HCT116 (cell line): ENCODE measurements around the gene ANKFN1. TPM values are rescaled to one million over a fixed set of nuclear protein-coding genes. Genes with fewer than 3 reads are reported as not detected.

Source experiments
- ATAC-seq: fragments of 200-7000 bp; cut with Tn5 transposase; 2 replicates; pipeline ENCODE4 v1.9.1; 2020; ENCODE audit warnings: mild to moderate bottlenecking, moderate library complexity
- BruUV-seq: library from RNA; stranded (reverse); fragments of 400-500 nt; replicated peaks from 2 replicates; lab custom pipeline; 2021; lab: Mats Ljungman, UMichigan
- CTCF ChIA-PET: fragments of 300-600 bp; sonication (Branson Sonifier 250); formaldehyde crosslinking; loops from one replicate; lab custom pipeline; 2021; ENCODE audit warnings: antibody characterized with exemption; lab: Charles Lee
- POLR2A ChIA-PET: fragments of 300-600, 350-600 bp; sonication (Branson Sonifier 250); formaldehyde crosslinking; loops from one replicate; lab custom pipeline; 2021; ENCODE audit warnings: antibody characterized with exemption; lab: Charles Lee
- RAD21 ChIA-PET, 2 experiments: fragments of 300-600 bp; sonication (Branson Sonifier 250); formaldehyde crosslinking; loops; one replicate each; lab custom pipeline; 2023; ENCODE audit warnings: low total read pairs in 2 of 2; ENCODE audit not compliant: uncharacterized antibody in 2 of 2, unreplicated experiment in 2 of 2, low non-redundant PET in 1 of 2; lab: Charles Lee
- DNase-seq: peaks from one replicate; pipeline ENCODE4 v3.0.0-alpha.2; 2010; ENCODE audit warnings: low read depth, low spot score
- H2AFZ ChIP-seq: fragments of 200-600 bp; shearing (Covaris generic), sonication (generic); 2 replicates; pipeline ENCODE4 v1.6.1; 2017; ENCODE audit warnings: low read depth, mixed run types, mixed read lengths, antibody characterized with exemption, low read length; ENCODE audit not compliant: poor library complexity, severe bottlenecking
- H3K27ac ChIP-seq: 2 replicates; pipeline ENCODE4 v1.5.1; 2012; ENCODE audit warnings: low read depth, low read length
- H3K27me3 ChIP-seq: fragments of 200-600 bp; sonication (generic); 2 replicates; pipeline ENCODE4 v1.6.1; 2016; ENCODE audit warnings: mixed run types, low read length, mixed read lengths; ENCODE audit not compliant: insufficient read depth
- H3K36me3 ChIP-seq, 2 experiments: fragments of 200-500 bp in 1 of 2; fragments of 200-600 bp in 1 of 2; sonication (Bioruptor generic) in 1 of 2; sonication (generic) in 1 of 2; 2 replicates each; pipeline versions ENCODE4 v1.5.1 to v1.6.1; 2014 to 2016; ENCODE audit warnings: low read length in 2 of 2, inconsistent platforms in 1 of 2, mixed read lengths in 1 of 2, mixed run types in 1 of 2; ENCODE audit not compliant: insufficient read depth in 2 of 2, control insufficient read depth in 1 of 2
- H3K4me1 ChIP-seq, 2 experiments: fragments of 200-600 bp in 1 of 2; sonication (generic) in 1 of 2; 2 replicates each; pipeline versions ENCODE4 v1.5.1 to v1.6.1; 2012 to 2017; ENCODE audit warnings: low read length in 2 of 2, inconsistent platforms in 1 of 2, mild to moderate bottlenecking in 1 of 2, mixed read lengths in 1 of 2, mixed run types in 1 of 2, moderate library complexity in 1 of 2; ENCODE audit not compliant: insufficient read depth in 2 of 2, control insufficient read depth in 1 of 2
- H3K4me2 ChIP-seq: fragments of 200-600 bp; sonication (generic); 2 replicates; pipeline ENCODE4 v1.6.1; 2017; ENCODE audit warnings: mixed run types, low read length, mixed read lengths
- H3K4me3 ChIP-seq, 2 experiments: fragments of 200-600 bp in 1 of 2; sonication (generic) in 1 of 2; replicated peaks in 1 of 2; 2 replicates each; pipeline ENCODE4 v1.5.1; 2011 to 2016; ENCODE audit warnings: low read length in 2 of 2, control low read depth in 1 of 2, low read depth in 1 of 2, mild to moderate bottlenecking in 1 of 2, mixed read lengths in 1 of 2, mixed run types in 1 of 2
- H3K79me2 ChIP-seq: fragments of 200-600 bp; sonication (generic); 2 replicates; pipeline ENCODE4 v1.6.1; 2017; ENCODE audit warnings: mild to moderate bottlenecking, mixed run types, low read length, moderate library complexity, mixed read lengths; ENCODE audit not compliant: insufficient read depth
- H3K9ac ChIP-seq: fragments of 200-600 bp; sonication (generic); 2 replicates; pipeline ENCODE4 v1.6.1; 2016; ENCODE audit warnings: low read length, mixed read lengths
- H3K9me2 ChIP-seq: fragments of 200-600 bp; sonication (generic), shearing (Covaris generic); 2 replicates; pipeline ENCODE4 v1.6.1; 2017; ENCODE audit warnings: mixed run types, mild to moderate bottlenecking, moderate library complexity; ENCODE audit not compliant: insufficient read depth
- H3K9me3 ChIP-seq, 2 experiments: fragments of 200-500 bp in 1 of 2; fragments of 200-600 bp in 1 of 2; sonication (Bioruptor generic) in 1 of 2; sonication (generic) in 1 of 2; 2 replicates each; pipeline ENCODE4 v1.6.1; 2014 to 2017; ENCODE audit warnings: low read length in 2 of 2, mixed read lengths in 2 of 2, inconsistent platforms in 1 of 2, low read depth in 1 of 2, mild to moderate bottlenecking in 1 of 2, mixed run types in 1 of 2, moderate library complexity in 1 of 2; ENCODE audit not compliant: control insufficient read depth in 1 of 2, insufficient read depth in 1 of 2
- H4K20me1 ChIP-seq: fragments of 200-600 bp; sonication (generic), shearing (Covaris generic); 2 replicates; pipeline ENCODE4 v1.6.1; 2017; ENCODE audit warnings: mixed run types, mild to moderate bottlenecking, moderate library complexity; ENCODE audit not compliant: insufficient read depth
- CBX3 ChIP-seq: IDR thresholded peaks from 2 replicates; pipeline ENCODE4 v1.6.1; 2012; ENCODE audit warnings: low read depth
- CEBPB ChIP-seq: IDR thresholded peaks from 2 replicates; pipeline ENCODE4 v1.6.1; 2012; ENCODE audit warnings: low read depth
- ELF1 ChIP-seq: IDR thresholded peaks from 2 replicates; pipeline ENCODE4 v1.6.1; 2012; ENCODE audit warnings: low read depth, borderline replicate concordance
- EZH2 ChIP-seq: fragments of 200-600 bp; sonication (generic); IDR thresholded peaks from 2 replicates; pipeline ENCODE4 v1.6.1; 2017; ENCODE audit warnings: antibody characterized with exemption, mixed run types
- EZH2phosphoT487 ChIP-seq: fragments of 200-600 bp; IDR thresholded peaks from 2 replicates; pipeline ENCODE4 v1.6.1; 2018; ENCODE audit warnings: antibody characterized with exemption, borderline replicate concordance
- JUND ChIP-seq: IDR thresholded peaks from 2 replicates; pipeline ENCODE4 v1.6.1; 2012
- SP1 ChIP-seq: IDR thresholded peaks from 2 replicates; pipeline ENCODE4 v1.6.1; 2012; ENCODE audit warnings: low read depth
- TCF7L2 ChIP-seq: IDR thresholded peaks from 2 replicates; pipeline ENCODE4 v1.7.0; 2011; ENCODE audit warnings: borderline replicate concordance, inconsistent platforms; ENCODE audit not compliant: insufficient read depth, insufficient read length; ENCODE audit errors: extremely low read depth
- YY1 ChIP-seq: IDR thresholded peaks from 2 replicates; pipeline ENCODE4 v1.6.1; 2011; ENCODE audit warnings: low read length, low read depth, moderate library complexity, mild to moderate bottlenecking; ENCODE audit not compliant: insufficient replicate concordance; ENCODE audit errors: extremely low read depth
- ZNF274 ChIP-seq: fragments of 200-500 bp; sonication (Bioruptor generic); IDR thresholded peaks from 2 replicates; pipeline ENCODE4 v1.6.1; 2014; ENCODE audit warnings: mild to moderate bottlenecking, low read depth, low read length, inconsistent platforms
- intact Hi-C: fragments of 100-400 bp; cut with micrococcal nuclease; formaldehyde crosslinking; loops from 2 replicates; pipeline ENCODE4 v1.10.0; 2022
- total RNA-seq: library from RNA; stranded (reverse); gene quantifications from one replicate; pipeline ENCODE4 v1.2.1, GENCODE V29; 2021; ENCODE audit not compliant: unreplicated experiment
- TF ChIP-seq, protein P1 (sequence below): IDR thresholded peaks from 2 replicates; pipeline ENCODE4 v1.6.1; 2012
- TF ChIP-seq, protein P2 (sequence below): IDR thresholded peaks from 2 replicates; pipeline ENCODE4 v1.6.1; 2011; ENCODE audit warnings: mild to moderate bottlenecking, low read length, moderate library complexity; ENCODE audit not compliant: insufficient replicate concordance; ENCODE audit errors: extremely low read depth
- TF ChIP-seq, protein P3 (sequence below): IDR thresholded peaks from 2 replicates; pipeline ENCODE4 v1.6.1; 2012

Gene ANKFN1
- total RNA-seq, 1 experiment from 2014 or later = 1.1 TPM

DNA sequence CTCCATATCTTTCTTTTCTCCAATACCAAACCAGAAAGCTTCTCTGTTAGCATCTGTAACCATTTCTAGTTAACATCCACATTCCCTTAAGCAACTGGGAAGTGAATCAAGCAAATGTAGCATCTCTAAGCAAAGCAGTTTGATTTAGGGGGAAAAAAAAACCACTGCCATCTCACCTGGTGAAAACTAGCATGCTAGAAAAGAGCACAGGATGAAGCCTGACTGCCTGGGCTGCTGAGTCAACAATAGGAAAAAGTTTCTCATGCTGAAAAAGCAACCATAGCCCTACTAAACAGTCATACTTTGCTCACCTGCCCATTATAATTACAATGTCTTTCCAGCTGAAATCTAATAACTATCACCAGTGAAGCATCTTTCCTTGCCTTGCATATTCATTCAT lies 139.3 kb downstream of the ANKFN1 start:
- Histone ChIP-seq H3K36me3 (no peaks in the 10 kb centered on the region), H3K79me2 (no peaks in the 10 kb centered on the region), H4K20me1 (no peaks in the 10 kb centered on the region), H3K9ac (no peak overlapping the region), H3K9me3 (no peaks in the 10 kb centered on the region), H3K27ac (no peak overlapping the region), H3K4me2 (no peak overlapping the region), H3K27me3 (peaks cover 12% of the 10 kb centered on the region), H3K4me3 (no peak overlapping the region), H3K9me2 (no peaks in the 10 kb centered on the region), H2AFZ (no peak overlapping the region), H3K4me1 (no peaks in the 10 kb centered on the region)
- no peak for TF ChIP-seq TCF7L2
- TF ChIP-seq YY1 = no peak
- TF ChIP-seq CBX3 = no peak
- no peak for TF ChIP-seq SP1
- TF ChIP-seq ZNF274 = no peak
- TF ChIP-seq CEBPB = no peak
- TF ChIP-seq, protein P1, sequence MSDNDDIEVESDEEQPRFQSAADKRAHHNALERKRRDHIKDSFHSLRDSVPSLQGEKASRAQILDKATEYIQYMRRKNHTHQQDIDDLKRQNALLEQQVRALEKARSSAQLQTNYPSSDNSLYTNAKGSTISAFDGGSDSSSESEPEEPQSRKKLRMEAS = no peak
- TF ChIP-seq, protein P2, sequence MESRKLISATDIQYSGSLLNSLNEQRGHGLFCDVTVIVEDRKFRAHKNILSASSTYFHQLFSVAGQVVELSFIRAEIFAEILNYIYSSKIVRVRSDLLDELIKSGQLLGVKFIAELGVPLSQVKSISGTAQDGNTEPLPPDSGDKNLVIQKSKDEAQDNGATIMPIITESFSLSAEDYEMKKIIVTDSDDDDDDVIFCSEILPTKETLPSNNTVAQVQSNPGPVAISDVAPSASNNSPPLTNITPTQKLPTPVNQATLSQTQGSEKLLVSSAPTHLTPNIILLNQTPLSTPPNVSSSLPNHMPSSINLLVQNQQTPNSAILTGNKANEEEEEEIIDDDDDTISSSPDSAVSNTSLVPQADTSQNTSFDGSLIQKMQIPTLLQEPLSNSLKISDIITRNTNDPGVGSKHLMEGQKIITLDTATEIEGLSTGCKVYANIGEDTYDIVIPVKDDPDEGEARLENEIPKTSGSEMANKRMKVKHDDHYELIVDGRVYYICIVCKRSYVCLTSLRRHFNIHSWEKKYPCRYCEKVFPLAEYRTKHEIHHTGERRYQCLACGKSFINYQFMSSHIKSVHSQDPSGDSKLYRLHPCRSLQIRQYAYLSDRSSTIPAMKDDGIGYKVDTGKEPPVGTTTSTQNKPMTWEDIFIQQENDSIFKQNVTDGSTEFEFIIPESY = no peak
- no peak for TF ChIP-seq EZH2phosphoT487
- no peak for TF ChIP-seq ELF1
- TF ChIP-seq EZH2 = no peak
- TF ChIP-seq, protein P3, sequence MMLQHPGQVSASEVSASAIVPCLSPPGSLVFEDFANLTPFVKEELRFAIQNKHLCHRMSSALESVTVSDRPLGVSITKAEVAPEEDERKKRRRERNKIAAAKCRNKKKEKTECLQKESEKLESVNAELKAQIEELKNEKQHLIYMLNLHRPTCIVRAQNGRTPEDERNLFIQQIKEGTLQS = no peak
- no peak for TF ChIP-seq JUND
- DNase-seq (no peak), ATAC-seq (no peak)
- no TSS peak for BruUV-seq
- intact Hi-C loops = no loop called here
- ChIA-PET RAD21 (no interaction called here), CTCF (no interaction called here), POLR2A (no interaction called here)
